ENCODE measurements around the gene TGFB1I1.

The TGFB1I1 gene

GRCh38 chr16:31453255-31454204 is 18.4 kb upstream of the TGFB1I1 start:
- DNase-seq, result no peak

GRCh38 chr16:31455601-31456314 is 16.2 kb upstream of the TGFB1I1 start:
- peak in 1 of 2 experiments; percentile 25 for DNase-seq

- no peak for DNase-seq
Measured at GRCh38 chr16:31456988-31457360, 15.0 kb upstream of the TGFB1I1 start.

- DNase-seq, result peak in 1 of 2 experiments; percentile 61
Measured at GRCh38 chr16:31458073-31458843, 13.7 kb upstream of the TGFB1I1 start.

GRCh38 chr16:31458844-31459686 is 12.9 kb upstream of the TGFB1I1 start, which contains the start of gene ARMC5:
Gene ARMC5, plus strand, starts transcription at chr16:31459501. Its CDS starts 24 bp downstream, at chr16:31459525.
- DNase-seq, result peak; percentile 95 to 97

- DNase-seq, result peak; percentile 98 to 100
Measured at GRCh38 chr16:31459687-31460581, 12.0 kb upstream of the TGFB1I1 start.

DNA sequence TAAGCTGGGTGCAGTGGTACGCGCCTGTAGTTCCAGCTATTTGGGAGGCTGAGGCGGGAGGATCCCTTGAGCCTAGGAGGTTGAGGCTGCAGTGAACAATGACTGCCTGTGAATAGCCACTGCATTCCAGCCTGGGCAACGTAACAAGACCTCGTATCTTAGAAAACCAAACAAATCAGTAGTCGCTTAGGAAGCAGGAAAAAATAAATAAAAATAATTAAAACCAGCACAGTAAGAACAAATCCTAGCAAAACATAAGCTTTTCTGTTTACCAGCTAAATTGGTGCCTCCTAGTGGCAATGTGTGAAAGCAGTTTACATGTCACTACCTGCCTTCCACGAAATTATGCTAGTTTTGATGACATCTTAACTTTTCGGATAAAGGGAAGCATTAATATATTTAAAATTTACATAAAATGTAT is 11.4 kb upstream of the TGFB1I1 start:
- peak in 1 of 2 experiments; percentile 23 for DNase-seq

DNA sequence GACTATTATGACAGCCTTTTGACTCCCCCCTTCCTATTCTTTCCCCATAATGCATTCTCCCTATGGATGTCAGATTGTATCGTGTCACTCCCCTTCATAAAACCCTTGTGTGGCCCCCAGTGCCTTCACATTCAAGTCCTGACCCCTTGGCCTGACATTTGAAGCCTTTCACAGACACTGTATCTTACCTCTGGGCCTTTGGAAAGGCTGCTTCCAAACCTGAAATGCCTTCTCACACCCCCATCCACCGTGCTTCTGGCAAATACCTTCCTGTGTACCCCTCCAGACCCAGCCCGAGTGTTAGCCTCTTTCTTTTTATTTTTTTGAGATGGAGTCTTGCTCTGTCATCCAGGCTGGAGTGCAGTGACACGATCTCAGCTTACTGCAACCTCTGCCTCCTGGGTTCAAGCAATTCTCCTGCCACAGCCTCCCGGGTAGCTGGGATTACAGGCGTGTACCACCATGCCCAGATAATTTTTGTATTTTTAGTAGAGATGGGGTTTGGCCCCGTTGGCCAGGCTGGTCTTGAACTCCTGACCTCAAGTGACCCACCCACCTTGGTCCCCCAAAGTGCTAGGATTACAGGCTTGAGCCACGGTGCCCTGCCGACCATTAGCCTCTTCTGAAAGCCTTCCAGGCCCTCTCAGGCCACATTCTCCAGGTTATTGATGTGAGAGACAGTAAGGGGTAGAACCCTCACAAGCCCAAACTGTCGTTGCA is 10.6 kb upstream of the TGFB1I1 start:
- DNase-seq, result no peak

GRCh38 chr16:31461921-31462804 is 9.8 kb upstream of the TGFB1I1 start:
- DNase-seq, result no peak

DNA sequence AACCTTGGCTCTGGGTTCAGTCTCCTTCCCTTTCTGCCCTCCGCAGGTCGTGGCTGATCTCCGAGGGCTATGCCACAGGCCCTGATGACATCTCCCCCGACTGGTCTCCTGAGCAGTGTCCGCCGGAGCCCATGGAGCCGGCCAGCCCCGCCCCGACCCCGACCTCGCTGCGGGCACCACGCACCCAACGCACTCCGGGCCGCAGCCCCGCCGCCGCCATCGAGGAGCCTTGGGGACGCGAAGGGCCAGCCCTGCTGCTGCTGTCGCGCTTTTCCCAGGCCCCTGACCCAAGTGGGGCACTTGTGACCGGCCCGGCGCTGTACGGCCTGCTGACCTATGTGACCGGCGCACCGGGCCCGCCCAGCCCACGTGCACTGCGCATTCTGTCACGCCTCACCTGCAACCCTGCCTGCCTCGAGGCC is 7.6 kb upstream of the TGFB1I1 start:
- DNase-seq, result no peak

DNA sequence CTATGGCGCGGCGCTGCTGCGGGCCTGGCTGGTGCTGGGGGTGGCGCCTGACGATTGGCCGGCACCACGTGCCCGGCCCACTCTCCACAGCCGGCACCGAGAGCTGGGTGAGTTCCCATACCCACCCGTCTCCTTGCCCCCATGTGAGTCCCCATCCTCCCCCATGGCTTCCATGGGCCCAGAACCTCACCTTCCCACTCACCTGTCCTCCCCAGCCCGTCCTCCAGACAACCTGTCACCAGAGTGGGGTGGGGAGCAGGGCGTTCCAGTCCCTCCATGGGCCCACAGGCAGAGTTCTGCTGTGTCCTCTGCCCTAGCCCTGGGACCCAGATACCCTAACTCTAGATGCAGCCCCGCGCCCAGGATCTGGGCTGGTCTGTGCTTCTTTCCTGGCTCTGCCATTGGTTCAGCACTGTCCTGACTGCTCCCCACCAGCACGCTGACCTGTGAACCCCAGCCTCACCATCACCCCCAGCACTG is 7.1 kb upstream of the TGFB1I1 start:
- DNase-seq, result no peak

DNA sequence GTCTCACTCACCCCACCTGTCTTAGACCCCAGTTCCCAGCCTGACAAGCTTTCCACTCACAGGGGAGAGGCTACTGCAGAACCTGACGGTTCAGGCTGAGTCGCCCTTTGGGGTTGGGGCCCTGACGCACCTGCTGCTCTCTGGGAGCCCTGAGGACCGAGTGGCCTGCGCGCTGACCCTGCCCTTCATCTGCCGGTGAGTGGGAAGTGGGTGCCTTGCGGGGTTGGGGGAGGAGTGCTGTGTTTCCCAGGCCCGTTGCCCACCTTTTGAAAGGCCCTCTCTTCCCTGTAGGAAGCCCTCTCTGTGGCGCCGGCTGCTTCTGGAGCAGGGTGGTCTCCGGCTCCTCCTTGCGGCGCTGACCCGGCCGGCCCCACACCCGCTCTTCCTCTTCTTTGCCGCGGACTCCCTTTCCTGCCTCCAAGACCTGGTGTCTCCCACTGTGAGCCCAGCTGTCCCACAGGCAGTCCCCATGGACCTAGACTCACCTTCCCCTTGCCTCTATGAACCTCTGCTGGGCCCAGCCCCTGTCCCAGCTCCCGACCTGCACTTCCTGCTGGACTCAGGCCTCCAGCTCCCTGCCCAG is 6.1 kb upstream of the TGFB1I1 start:
- no peak for DNase-seq

DNA sequence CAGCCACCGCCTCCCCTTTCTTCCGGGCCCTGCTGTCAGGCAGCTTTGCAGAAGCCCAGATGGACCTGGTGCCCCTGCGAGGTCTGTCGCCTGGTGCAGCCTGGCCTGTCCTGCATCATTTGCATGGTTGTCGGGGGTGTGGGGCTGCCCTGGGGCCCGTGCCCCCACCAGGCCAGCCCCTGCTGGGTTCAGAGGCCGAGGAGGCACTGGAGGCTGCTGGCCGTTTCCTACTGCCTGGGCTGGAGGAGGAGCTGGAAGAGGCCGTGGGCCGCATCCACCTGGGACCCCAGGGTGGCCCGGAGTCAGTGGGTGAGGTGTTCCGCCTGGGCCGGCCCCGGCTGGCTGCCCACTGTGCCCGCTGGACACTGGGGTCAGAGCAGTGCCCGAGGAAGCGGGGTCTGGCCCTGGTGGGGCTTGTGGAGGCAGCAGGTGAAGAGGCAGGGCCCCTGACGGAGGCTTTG is 5.5 kb upstream of the TGFB1I1 start:
- no peak for DNase-seq

DNA sequence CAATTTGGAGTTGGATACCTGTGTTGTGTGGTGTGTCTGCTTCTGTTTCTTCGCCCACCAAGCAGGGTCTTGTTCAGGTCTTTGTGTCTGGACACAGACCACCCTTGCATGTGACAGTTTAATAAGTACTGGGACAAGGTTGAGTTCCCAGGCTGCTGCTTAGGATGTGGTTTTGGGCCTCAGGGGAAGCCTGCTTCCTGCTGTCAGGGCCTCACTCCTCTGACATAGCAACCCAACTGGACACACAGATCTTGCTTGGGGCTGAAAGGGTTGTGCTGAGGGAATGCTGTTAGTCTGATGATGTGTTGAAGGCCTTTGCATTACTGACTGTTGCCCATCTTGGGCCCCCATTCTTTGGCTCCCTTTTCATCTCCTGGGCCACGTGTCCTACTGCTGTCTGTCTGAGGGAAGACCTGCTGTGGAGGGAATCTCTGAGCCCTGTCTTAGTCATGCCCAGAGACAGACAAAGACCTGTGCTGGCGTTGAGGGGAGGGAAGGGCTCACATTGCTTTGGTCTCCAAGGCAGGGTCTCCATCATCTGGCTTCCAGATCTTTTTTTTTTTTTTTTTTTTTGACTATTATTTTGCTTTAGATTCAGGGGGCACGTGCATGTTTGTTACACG is 4.7 kb upstream of the TGFB1I1 start:
- DNase-seq, result no peak

DNA sequence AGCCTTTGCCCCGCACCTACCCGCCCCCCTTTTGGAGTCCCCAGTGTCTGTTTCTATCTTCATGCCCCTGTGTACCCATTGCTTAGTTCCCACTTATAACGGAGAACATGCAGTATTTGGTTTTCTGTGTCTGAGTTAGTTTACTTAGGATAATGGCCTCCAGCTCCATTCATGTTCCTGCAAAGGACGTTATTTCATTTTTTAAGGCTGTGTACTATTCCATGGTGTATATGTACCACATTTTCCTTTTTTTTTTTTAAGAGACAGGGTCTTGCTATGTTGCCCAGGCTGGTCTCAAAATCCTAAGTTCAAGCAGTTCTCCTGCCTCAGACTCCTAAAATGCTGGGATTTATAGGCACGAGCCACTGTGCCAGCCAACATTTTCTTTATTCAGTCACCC is 4.1 kb upstream of the TGFB1I1 start:
- no peak for DNase-seq

- DNase-seq, result no peak
Measured at GRCh38 chr16:31470615-31471014, 1.3 kb upstream of the TGFB1I1 start.

GRCh38 chr16:31471241-31471874 is 594 bp upstream of the TGFB1I1 start:
- no peak for DNase-seq
